H9 (cell line): ENCODE results near the gene MGRN1. TPM values are rescaled to one million over a fixed set of nuclear protein-coding genes. Genes with fewer than 3 reads are reported as not detected.
A peak's percentile ranks its signal among the peaks of the same experiment; 100 is the strongest.

ENCODE experiments used
- DNase-seq: peaks from one replicate; pipeline ENCODE4 v3.0.0-alpha.2; 2017
- H2AFZ ChIP-seq: one replicate; pipeline ENCODE4 v1.6.1; 2013; ENCODE audit warnings: mild to moderate bottlenecking, low read length, control low read depth, moderate library complexity
- H2AK5ac ChIP-seq: 2 replicates; pipeline ENCODE4 v1.6.1; 2013; ENCODE audit warnings: low read length, control low read depth, mixed read lengths; ENCODE audit not compliant: insufficient read length
- H2BK120ac ChIP-seq: one replicate; pipeline ENCODE4 v1.6.1; 2013; ENCODE audit warnings: low read depth, mild to moderate bottlenecking, low read length, control low read depth, inconsistent platforms; ENCODE audit not compliant: poor library complexity, severe bottlenecking
- H2BK12ac ChIP-seq: 2 replicates; pipeline ENCODE4 v1.6.1; 2013; ENCODE audit warnings: low read length, control low read depth, mixed read lengths, low read depth; ENCODE audit not compliant: insufficient read length
- H2BK15ac ChIP-seq: 2 replicates; pipeline ENCODE4 v1.6.1; 2013; ENCODE audit warnings: low read depth, low read length, control low read depth
- H2BK20ac ChIP-seq: one replicate; pipeline ENCODE4 v1.6.1; 2013; ENCODE audit warnings: low read depth, mild to moderate bottlenecking, low read length, control low read depth, inconsistent platforms; ENCODE audit not compliant: poor library complexity, severe bottlenecking
- H2BK5ac ChIP-seq: 2 replicates; pipeline ENCODE4 v1.6.1; 2013; ENCODE audit warnings: low read length, control low read depth, mixed read lengths; ENCODE audit not compliant: insufficient read length
- H3K14ac ChIP-seq: 2 replicates; pipeline ENCODE4 v1.6.1; 2013; ENCODE audit warnings: low read length, control low read depth; ENCODE audit not compliant: insufficient read depth
- H3K18ac ChIP-seq: 2 replicates; pipeline ENCODE4 v1.6.1; 2013; ENCODE audit warnings: low read depth, mild to moderate bottlenecking, mixed read lengths, low read length, control low read depth; ENCODE audit not compliant: insufficient read length
- H3K23ac ChIP-seq: 2 replicates; pipeline ENCODE4 v1.6.1; 2013; ENCODE audit warnings: low read length, control low read depth, mixed read lengths, low read depth; ENCODE audit not compliant: insufficient read length
- H3K23me2 ChIP-seq: 2 replicates; pipeline ENCODE4 v1.6.1; 2013; ENCODE audit warnings: low read depth, mild to moderate bottlenecking, mixed read lengths, low read length, control low read depth; ENCODE audit not compliant: insufficient read length, poor library complexity, severe bottlenecking
- H3K27ac ChIP-seq: 2 replicates; pipeline ENCODE4 v1.5.1; 2013; ENCODE audit warnings: low read length, control low read depth, mixed read lengths, low read depth; ENCODE audit not compliant: insufficient read length
- H3K27me3 ChIP-seq: 2 replicates; pipeline ENCODE4 v1.6.1; 2013; ENCODE audit warnings: low read length, control low read depth, inconsistent platforms; ENCODE audit not compliant: insufficient read depth
- H3K4ac ChIP-seq: 2 replicates; pipeline ENCODE4 v1.6.1; 2013; ENCODE audit warnings: low read depth, mild to moderate bottlenecking, control low read depth, inconsistent platforms, low read length, moderate library complexity
- H3K4me1 ChIP-seq: 2 replicates; pipeline ENCODE4 v1.6.1; 2013; ENCODE audit warnings: low read length, control low read depth, inconsistent platforms; ENCODE audit not compliant: insufficient read depth
- H3K4me2 ChIP-seq: 2 replicates; pipeline ENCODE4 v1.6.1; 2013; ENCODE audit warnings: low read length, control low read depth, mixed read lengths; ENCODE audit not compliant: insufficient read length, insufficient read depth
- H3K56ac ChIP-seq: 2 replicates; pipeline ENCODE4 v1.6.1; 2013; ENCODE audit warnings: low read depth, mild to moderate bottlenecking, mixed read lengths, low read length, control low read depth; ENCODE audit not compliant: insufficient read length
- H3K79me1 ChIP-seq: 2 replicates; pipeline ENCODE4 v1.6.1; 2013; ENCODE audit warnings: low read depth, mild to moderate bottlenecking, moderate library complexity, low read length, control low read depth, inconsistent platforms; ENCODE audit not compliant: insufficient read depth, poor library complexity, severe bottlenecking
- H3K79me2 ChIP-seq: 2 replicates; pipeline ENCODE4 v1.6.1; 2013; ENCODE audit warnings: low read length, control low read depth, inconsistent platforms; ENCODE audit not compliant: insufficient read depth
- H3K9ac ChIP-seq: 2 replicates; pipeline ENCODE4 v1.6.1; 2013; ENCODE audit warnings: low read length, control low read depth, mixed read lengths; ENCODE audit not compliant: insufficient read length; ENCODE audit errors: extremely low read depth
- H3K9me3 ChIP-seq: one replicate; pipeline ENCODE4 v1.6.1; 2013; ENCODE audit warnings: low read depth, low read length, inconsistent platforms; ENCODE audit not compliant: control insufficient read depth
- H3T11ph ChIP-seq: one replicate; pipeline ENCODE4 v1.6.1; 2013; ENCODE audit warnings: mild to moderate bottlenecking, low read length, control low read depth, inconsistent platforms
- H4K20me1 ChIP-seq: one replicate; pipeline ENCODE4 v1.6.1; 2013; ENCODE audit not compliant: control insufficient read depth, insufficient read length, insufficient read depth
- H4K5ac ChIP-seq: 2 replicates; pipeline ENCODE4 v1.6.1; 2013; ENCODE audit warnings: low read depth, mild to moderate bottlenecking, mixed read lengths, low read length, control low read depth; ENCODE audit not compliant: insufficient read length
- H4K8ac ChIP-seq: replicated peaks from 2 replicates; pipeline ENCODE4 v1.6.1; 2013; ENCODE audit warnings: low read length, control low read depth, mixed read lengths, low read depth; ENCODE audit not compliant: insufficient read length
- H4K91ac ChIP-seq: 2 replicates; pipeline ENCODE4 v1.6.1; 2013; ENCODE audit warnings: low read depth, mild to moderate bottlenecking, moderate library complexity, mixed read lengths, low read length, control low read depth; ENCODE audit not compliant: insufficient read length
- H3K27ac Mint-ChIP-seq, 3 experiments: 2 replicates in 2 of 3; 3 replicates in 1 of 3; pipeline ENCODE4 v1.8.0; 2020 to 2021; ENCODE audit warnings: mixed read lengths in 3 of 3, mild to moderate bottlenecking in 1 of 3, moderate library complexity in 1 of 3
- H3K27me3 Mint-ChIP-seq: 2 replicates; pipeline ENCODE4 v1.8.0; 2021; ENCODE audit warnings: low read depth, mild to moderate bottlenecking, moderate library complexity, mixed read lengths
- H3K36me3 Mint-ChIP-seq, 3 experiments: 2 replicates in 2 of 3; 3 replicates in 1 of 3; pipeline ENCODE4 v1.8.0; 2020 to 2021; ENCODE audit warnings: low read depth in 3 of 3, mixed read lengths in 3 of 3; ENCODE audit not compliant: insufficient read depth in 1 of 3
- H3K4me1 Mint-ChIP-seq, 2 experiments: 2 replicates each; pipeline ENCODE4 v1.8.0; 2020; ENCODE audit warnings: mixed read lengths in 2 of 2
- H3K4me3 Mint-ChIP-seq, 2 experiments: 2 replicates in 1 of 2; 3 replicates in 1 of 2; pipeline ENCODE4 v1.8.0; 2020 to 2021; ENCODE audit warnings: mild to moderate bottlenecking in 2 of 2, mixed read lengths in 2 of 2, moderate library complexity in 1 of 2
- H3K9me3 Mint-ChIP-seq, 2 experiments: 2 replicates in 1 of 2; 3 replicates in 1 of 2; pipeline ENCODE4 v1.8.0; 2020; ENCODE audit warnings: mild to moderate bottlenecking in 2 of 2, mixed read lengths in 2 of 2, moderate library complexity in 1 of 2
- CTCF ChIP-seq: fragments of 200-600 bp; sonication (generic); conservative IDR thresholded peaks from 3 replicates; pipeline ENCODE4 v1.8.0; 2021; ENCODE audit warnings: antibody characterized with exemption, mild to moderate bottlenecking
- WGBS: extraction: QIAGEN DNeasy Blood & Tissue Kit; methylation state at CpG from one replicate; pipeline ENCODE4 v1.1.7; 2013; ENCODE audit warnings: missing lambda C conversion rate, low lambda C conversion rate, mixed read lengths; ENCODE audit not compliant: insufficient read length; ENCODE audit errors: extremely low coverage; 5-methylcytosine and 5-hydroxymethylcytosine counted together
- total RNA-seq: library from RNA; stranded (reverse); gene quantifications from 2 replicates; pipeline ENCODE4 v1.2.1, GENCODE V29; 2021

MGRN1 gene
- total RNA-seq, 1 experiment from 2014 or later, result 91.6 TPM

GRCh38 chr16:4646773-4647643, 22.4 kb downstream of the MGRN1 start:
- Histone ChIP-seq H3K4ac (no peak overlapping the region), H4K91ac (no peak overlapping the region), H3K18ac (no peak overlapping the region), H2BK20ac (no peak overlapping the region), H4K20me1 (no peaks in the 10 kb centered on the region), H2BK15ac (no peak overlapping the region), H4K8ac (no peak overlapping the region), H2BK5ac (no peak overlapping the region), H4K5ac (no peak overlapping the region), H3K56ac (no peak overlapping the region), H3K79me1 (no peaks in the 10 kb centered on the region), H2BK120ac (no peak overlapping the region), H2AK5ac (no peak overlapping the region), H3K23me2 (no peaks in the 10 kb centered on the region), H2AFZ (no peak overlapping the region), H3K27ac (no peak overlapping the region), H2BK12ac (no peak overlapping the region), H3K9ac (no peak overlapping the region), H3K14ac (peak overlapping the region; percentile 52; the same call in 1 of the 2 replicates), H3K27me3 (no peaks in the 10 kb centered on the region), H3K4me1 (no peaks in the 10 kb centered on the region), H3K79me2 (no peaks in the 10 kb centered on the region; the same call in 1 of the 2 replicates), H3K23ac (no peak overlapping the region), H3T11ph (no peak overlapping the region), H3K9me3 (no peaks in the 10 kb centered on the region), H3K4me2 (no peak overlapping the region)
- no peaks in the 10 kb centered on the region for H3K27me3 Mint-ChIP-seq
- no peaks in the 10 kb centered on the region for H3K4me1 Mint-ChIP-seq
- peaks cover 14 to 29% (median 16%) of the 10 kb centered on the region in 3 experiments; a peak in 6 of 7 replicates for H3K36me3 Mint-ChIP-seq
- no peak overlapping the region for H3K4me3 Mint-ChIP-seq
- no peak for TF ChIP-seq CTCF
- WGBS, result no CpG with 5 or more reads among the region's 22 CpGs
- H3K27ac Mint-ChIP-seq, result peak overlapping the region; percentile 9 to 83 (median 68); a peak in 3 of 7 replicates
- DNase-seq, result no peak
- H3K9me3 Mint-ChIP-seq, result no peaks in the 10 kb centered on the region; a peak in 2 of 5 replicates
